ENCODE measurements around the gene HEBP2. TPM values are rescaled to one million over a fixed set of nuclear protein-coding genes. Genes with fewer than 3 reads are reported as not detected.

The HEBP2 gene
- total RNA-seq, 1 experiment from 2014 or later: 48.1 TPM

GRCh38 chr6:138426500-138427123, 22.6 kb downstream of the HEBP2 start:
- H3K4me3 ChIP-seq (ENCODE audit: insufficient read depth, low read depth, low read length): no peak overlapping the region
- DNase-seq: no peak

GRCh38 chr6:138427701-138428100, 23.7 kb downstream of the HEBP2 start:
- no peaks in the 10 kb centered on the region for H3K27me3 ChIP-seq (ENCODE audit: control insufficient read depth, insufficient read depth, low read length)
- DNase-seq: no peak
- no peak overlapping the region for H3K4me3 ChIP-seq (ENCODE audit: insufficient read depth, low read depth, low read length)
- H3K36me3 ChIP-seq (replicated peaks; ENCODE audit: control insufficient read depth, insufficient read depth, low read length): no peaks in the 10 kb centered on the region; the same call in 1 of the 2 replicates

More at GRCh38 chr6:138426500-138427123, 22.6 kb downstream of the HEBP2 start:
- no peaks in the 10 kb centered on the region for H3K27me3 ChIP-seq (ENCODE audit: control insufficient read depth, insufficient read depth, low read length)
- no peaks in the 10 kb centered on the region; the same call in 1 of the 2 replicates for H3K36me3 ChIP-seq (replicated peaks; ENCODE audit: control insufficient read depth, insufficient read depth, low read length)

GRCh38 chr6:138428944-138429598, 25.0 kb downstream of the HEBP2 start:
- H3K4me3 ChIP-seq (ENCODE audit: insufficient read depth, low read depth, low read length): no peak overlapping the region
- H3K36me3 ChIP-seq (replicated peaks; ENCODE audit: control insufficient read depth, insufficient read depth, low read length): peaks cover 1% of the 10 kb centered on the region
- DNase-seq: peak; percentile 64
- no peaks in the 10 kb centered on the region for H3K27me3 ChIP-seq (ENCODE audit: control insufficient read depth, insufficient read depth, low read length)

- DNase-seq: no peak
- no peak overlapping the region for H3K4me3 ChIP-seq (ENCODE audit: insufficient read depth, low read depth, low read length)
- H3K27me3 ChIP-seq (ENCODE audit: control insufficient read depth, insufficient read depth, low read length): no peaks in the 10 kb centered on the region
- peaks cover 1% of the 10 kb centered on the region; the same call in 1 of the 2 replicates for H3K36me3 ChIP-seq (replicated peaks; ENCODE audit: control insufficient read depth, insufficient read depth, low read length)
Measured at GRCh38 chr6:138429761-138430160, 25.7 kb downstream of the HEBP2 start.

- Histone ChIP-seq H3K4me3 (ENCODE audit: insufficient read depth, low read depth, low read length) (no peak overlapping the region), H3K27me3 (ENCODE audit: control insufficient read depth, insufficient read depth, low read length) (no peaks in the 10 kb centered on the region), H3K36me3 (replicated peaks; ENCODE audit: control insufficient read depth, insufficient read depth, low read length) (peaks cover 1% of the 10 kb centered on the region; the same call in 1 of the 2 replicates)
- DNase-seq: no peak
Measured at GRCh38 chr6:138430361-138431145, 26.5 kb downstream of the HEBP2 start.

GRCh38 chr6:138431256-138432062, 27.4 kb downstream of the HEBP2 start:
- peaks cover 1% of the 10 kb centered on the region for H3K36me3 ChIP-seq (replicated peaks; ENCODE audit: control insufficient read depth, insufficient read depth, low read length)
- H3K27me3 ChIP-seq (ENCODE audit: control insufficient read depth, insufficient read depth, low read length): no peaks in the 10 kb centered on the region
- no peak overlapping the region for H3K4me3 ChIP-seq (ENCODE audit: insufficient read depth, low read depth, low read length)
- peak; percentile 48 for DNase-seq

GRCh38 chr6:138432063-138432356, 28.0 kb downstream of the HEBP2 start:
- Histone ChIP-seq H3K27me3 (ENCODE audit: control insufficient read depth, insufficient read depth, low read length) (no peaks in the 10 kb centered on the region), H3K36me3 (replicated peaks; ENCODE audit: control insufficient read depth, insufficient read depth, low read length) (peaks cover 1% of the 10 kb centered on the region), H3K4me3 (ENCODE audit: insufficient read depth, low read depth, low read length) (no peak overlapping the region)
- DNase-seq: no peak

- DNase-seq: no peak
- Histone ChIP-seq H3K36me3 (replicated peaks; ENCODE audit: control insufficient read depth, insufficient read depth, low read length) (peaks cover 1% of the 10 kb centered on the region), H3K27me3 (ENCODE audit: control insufficient read depth, insufficient read depth, low read length) (no peaks in the 10 kb centered on the region), H3K4me3 (ENCODE audit: insufficient read depth, low read depth, low read length) (no peak overlapping the region)
Measured at GRCh38 chr6:138434096-138434495, 30.1 kb downstream of the HEBP2 start.

- DNase-seq: no peak
Measured at GRCh38 chr6:138434925-138435324, 30.9 kb downstream of the HEBP2 start.

GRCh38 chr6:138439546-138439945, 35.5 kb downstream of the HEBP2 start:
- no peak for DNase-seq
- Histone ChIP-seq H3K36me3 (replicated peaks; ENCODE audit: control insufficient read depth, insufficient read depth, low read length) (no peaks in the 10 kb centered on the region; the same call in 1 of the 2 replicates), H3K27me3 (ENCODE audit: control insufficient read depth, insufficient read depth, low read length) (no peaks in the 10 kb centered on the region), H3K4me3 (ENCODE audit: insufficient read depth, low read depth, low read length) (no peak overlapping the region)

More at GRCh38 chr6:138434925-138435324, 30.9 kb downstream of the HEBP2 start:
- peaks cover 1% of the 10 kb centered on the region for H3K36me3 ChIP-seq (replicated peaks; ENCODE audit: control insufficient read depth, insufficient read depth, low read length)
- H3K4me3 ChIP-seq (ENCODE audit: insufficient read depth, low read depth, low read length): no peak overlapping the region
- no peaks in the 10 kb centered on the region for H3K27me3 ChIP-seq (ENCODE audit: control insufficient read depth, insufficient read depth, low read length)

- Histone ChIP-seq H3K4me3 (ENCODE audit: insufficient read depth, low read depth, low read length) (no peak overlapping the region), H3K36me3 (replicated peaks; ENCODE audit: control insufficient read depth, insufficient read depth, low read length) (no peaks in the 10 kb centered on the region; the same call in 1 of the 2 replicates), H3K27me3 (ENCODE audit: control insufficient read depth, insufficient read depth, low read length) (no peaks in the 10 kb centered on the region)
- no peak for DNase-seq
Measured at GRCh38 chr6:138440296-138440695, 36.3 kb downstream of the HEBP2 start.

- Histone ChIP-seq H3K4me3 (ENCODE audit: insufficient read depth, low read depth, low read length) (no peak overlapping the region), H3K36me3 (replicated peaks; ENCODE audit: control insufficient read depth, insufficient read depth, low read length) (no peaks in the 10 kb centered on the region; the same call in 1 of the 2 replicates), H3K27me3 (ENCODE audit: control insufficient read depth, insufficient read depth, low read length) (no peaks in the 10 kb centered on the region)
- no peak for DNase-seq
Measured at GRCh38 chr6:138440758-138441357, 36.8 kb downstream of the HEBP2 start.

- H3K36me3 ChIP-seq (replicated peaks; ENCODE audit: control insufficient read depth, insufficient read depth, low read length): no peaks in the 10 kb centered on the region
- H3K27me3 ChIP-seq (ENCODE audit: control insufficient read depth, insufficient read depth, low read length): no peaks in the 10 kb centered on the region
- no peak for DNase-seq
- no peak overlapping the region for H3K4me3 ChIP-seq (ENCODE audit: insufficient read depth, low read depth, low read length)
Measured at GRCh38 chr6:138441965-138442364, 37.9 kb downstream of the HEBP2 start.

- Histone ChIP-seq H3K27me3 (ENCODE audit: control insufficient read depth, insufficient read depth, low read length) (no peaks in the 10 kb centered on the region), H3K4me3 (ENCODE audit: insufficient read depth, low read depth, low read length) (no peak overlapping the region), H3K36me3 (replicated peaks; ENCODE audit: control insufficient read depth, insufficient read depth, low read length) (no peaks in the 10 kb centered on the region)
- DNase-seq: no peak
Measured at GRCh38 chr6:138442663-138443062, 38.6 kb downstream of the HEBP2 start.

Measured in H7 (cell line).